Upper lobe of right lung (tissue), 1 donor: ENCODE measurements around the gene FGF19. TPM values are rescaled to one million over a fixed set of nuclear protein-coding genes. Genes with fewer than 3 reads are reported as not detected.
"Not testable (repeated sequence)": the region's sequence is repeated elsewhere in the genome, so short reads cannot be mapped to it uniquely, and the experiment has no call there.

Source experiments
- ATAC-seq: fragments of 200-7000 bp; cut with Tn5 transposase; one replicate; pipeline ENCODE4 v1.9.1; 2020; ENCODE audit warnings: mild to moderate bottlenecking, moderate library complexity
- DNase-seq: peaks from one replicate; pipeline ENCODE4 v3.0.0-alpha.2; 2020
- H3K27ac ChIP-seq: fragments of 200-600 bp; one replicate; pipeline ENCODE4 v1.8.0; 2022
- H3K27me3 ChIP-seq: fragments of 200-600 bp; one replicate; pipeline ENCODE4 v1.8.0; 2022; ENCODE audit warnings: mild to moderate bottlenecking
- H3K36me3 ChIP-seq: fragments of 200-600 bp; one replicate; pipeline ENCODE4 v1.8.0; 2022
- H3K4me1 ChIP-seq: fragments of 200-600 bp; one replicate; pipeline ENCODE4 v1.8.0; 2022
- H3K4me3 ChIP-seq: fragments of 200-600 bp; one replicate; pipeline ENCODE4 v1.8.0; 2022; ENCODE audit warnings: mild to moderate bottlenecking
- H3K9me3 ChIP-seq: fragments of 200-600 bp; one replicate; pipeline ENCODE4 v1.8.0; 2022
- CTCF ChIP-seq: fragments of 200-600 bp; IDR thresholded peaks from one replicate; pipeline ENCODE4 v1.8.0; 2022; ENCODE audit warnings: antibody characterized with exemption
- intact Hi-C: fragments of 100-400 bp; cut with DNase I; formaldehyde crosslinking; loops from one replicate; pipeline ENCODE4 v1.11.0; 2022
- total RNA-seq: library from RNA; stranded (reverse); fragmentation: NEBNext Ultra II Directional; extraction: Animal tissue kit (Norgen Biotek cat#: 25700); gene quantifications from one replicate; pipeline ENCODE4 v1.2.1, GENCODE V29; 2021
- donor health status: DM: no; HTN: yes; CAD: no; lungs with severe emphysema.

Gene FGF19
- total RNA-seq, 1 donor from 2014 or later, result not detected

GRCh38 chr11:69697861-69698260 is 6.0 kb downstream of the FGF19 start:
- ATAC-seq (no peak), DNase-seq (peak; percentile 31)
- Histone ChIP-seq H3K27me3 (peaks cover 68% of the 10 kb centered on the region), H3K36me3 (no peaks in the 10 kb centered on the region), H3K9me3 (no peaks in the 10 kb centered on the region), H3K4me3 (no peak overlapping the region), H3K4me1 (peaks cover 10% of the 10 kb centered on the region), H3K27ac (no peak overlapping the region)
- no peak for TF ChIP-seq CTCF
- intact Hi-C loops, result no loop called here

GRCh38 chr11:69697469-69697843 is 6.4 kb downstream of the FGF19 start:
- no peak overlapping the region for H3K27ac ChIP-seq
- peaks cover 10% of the 10 kb centered on the region for H3K4me1 ChIP-seq
- H3K27me3 ChIP-seq, result peaks cover 64% of the 10 kb centered on the region
- intact Hi-C loops, result no loop called here
- no peak for TF ChIP-seq CTCF
- no peak for ATAC-seq
- no peaks in the 10 kb centered on the region for H3K9me3 ChIP-seq
- no peak overlapping the region for H3K4me3 ChIP-seq
- DNase-seq, result peak; percentile 41
- no peaks in the 10 kb centered on the region for H3K36me3 ChIP-seq

GRCh38 chr11:69696749-69697468 is 6.9 kb downstream of the FGF19 start:
- ATAC-seq (no peak), DNase-seq (peak; percentile 34)
- peaks cover 58% of the 10 kb centered on the region for H3K27me3 ChIP-seq
- no peaks in the 10 kb centered on the region for H3K36me3 ChIP-seq
- H3K4me3 ChIP-seq, result no peak overlapping the region
- H3K27ac ChIP-seq, result no peak overlapping the region
- TF ChIP-seq CTCF, result no peak
- no peaks in the 10 kb centered on the region for H3K9me3 ChIP-seq
- intact Hi-C loops, result no loop called here
- peaks cover 10% of the 10 kb centered on the region for H3K4me1 ChIP-seq

- intact Hi-C loops, ATAC-seq, H3K36me3 ChIP-seq, H3K4me3 ChIP-seq, H3K4me1 ChIP-seq, H3K9me3 ChIP-seq, H3K27ac ChIP-seq: not testable (repeated sequence)
- peak; percentile 12 for DNase-seq
- H3K27me3 ChIP-seq, result peaks cover 49% of the 10 kb centered on the region
Observed at GRCh38 chr11:69695995-69696394, 7.8 kb downstream of the FGF19 start.

- peaks cover 5% of the 10 kb centered on the region for H3K4me1 ChIP-seq
- DNase-seq (no peak), ATAC-seq (no peak)
- no peak for TF ChIP-seq CTCF
- H3K9me3 ChIP-seq, result no peaks in the 10 kb centered on the region
- peaks cover 45% of the 10 kb centered on the region for H3K27me3 ChIP-seq
- intact Hi-C loops, result no loop called here
- no peak overlapping the region for H3K4me3 ChIP-seq
- H3K36me3 ChIP-seq, result no peaks in the 10 kb centered on the region
- H3K27ac ChIP-seq, result no peak overlapping the region
Observed at GRCh38 chr11:69695581-69695980, 8.2 kb downstream of the FGF19 start.

GRCh38 chr11:69694781-69695180 is 9.0 kb downstream of the FGF19 start:
- peaks cover 41% of the 10 kb centered on the region for H3K27me3 ChIP-seq
- no peaks in the 10 kb centered on the region for H3K9me3 ChIP-seq
- no peaks in the 10 kb centered on the region for H3K36me3 ChIP-seq
- no peak for TF ChIP-seq CTCF
- DNase-seq, result peak; percentile 48
- intact Hi-C loops, result no loop called here
- H3K4me3 ChIP-seq, result no peak overlapping the region
- no peak for ATAC-seq
- no peaks in the 10 kb centered on the region for H3K4me1 ChIP-seq
- no peak overlapping the region for H3K27ac ChIP-seq
